Naive thymus-derived CD4-positive, alpha-beta T cell (primary cell): ENCODE results near the gene AFAP1. TPM values are rescaled to one million over a fixed set of nuclear protein-coding genes. Genes with fewer than 3 reads are reported as not detected.

ENCODE experiments used
- ATAC-seq: fragments of 150-1000 bp; cut with Tn5 transposase; 2 replicates; pipeline ENCODE4 v1.10.0; 2021; ENCODE audit warnings: mild to moderate bottlenecking, moderate library complexity
- CTCF ChIA-PET: fragments of 350-600 bp; sonication (Branson Sonifier 250); formaldehyde crosslinking; loops from one replicate; lab custom pipeline; 2021; ENCODE audit warnings: antibody characterized with exemption; lab: Charles Lee
- POLR2A ChIA-PET: fragments of 350-600 bp; sonication (Branson Sonifier 250); formaldehyde crosslinking; loops from one replicate; lab custom pipeline; 2021; ENCODE audit warnings: antibody characterized with exemption, inconsistent platforms; lab: Charles Lee
- DNase-seq, 9 donors: peaks; one replicate each; pipeline versions ENCODE4 v3.0.0 to v3.0.0-alpha.2; 2020 to 2022; ENCODE audit warnings: mixed read lengths in 1 of 9
- H3K27ac ChIP-seq: one replicate; pipeline ENCODE4 v1.7.0; 2013; ENCODE audit warnings: mild to moderate bottlenecking, low read depth, low read length, moderate library complexity
- H3K27me3 ChIP-seq, 2 donors: one replicate each; pipeline ENCODE4 v1.7.0; 2013; ENCODE audit warnings: low read length in 2 of 2, mild to moderate bottlenecking in 2 of 2, moderate library complexity in 2 of 2; ENCODE audit not compliant: control insufficient read depth in 2 of 2, insufficient read depth in 2 of 2
- H3K36me3 ChIP-seq, 3 experiments: 1 replicate in 2 of 3; 2 replicates in 1 of 3; pipeline ENCODE4 v1.7.0; 2013; ENCODE audit warnings: low read length in 3 of 3, mild to moderate bottlenecking in 3 of 3, moderate library complexity in 1 of 3; ENCODE audit not compliant: insufficient read depth in 3 of 3, control insufficient read depth in 2 of 3
- H3K4me1 ChIP-seq, 2 donors: one replicate each; pipeline ENCODE4 v1.7.0; 2013; ENCODE audit warnings: low read length in 2 of 2, mild to moderate bottlenecking in 2 of 2, moderate library complexity in 1 of 2; ENCODE audit not compliant: control insufficient read depth in 2 of 2, insufficient read depth in 2 of 2
- H3K4me3 ChIP-seq: 2 replicates; pipeline ENCODE4 v1.7.0; 2013; ENCODE audit warnings: mild to moderate bottlenecking, low read length
- H3K9me3 ChIP-seq, 3 experiments: 1 replicate in 2 of 3; 2 replicates in 1 of 3; pipeline ENCODE4 v1.7.0; 2013; ENCODE audit warnings: low read length in 3 of 3; ENCODE audit not compliant: control insufficient read depth in 2 of 3
- H3K27ac Mint-ChIP-seq, 9 donors: one replicate each; pipeline ENCODE4 v1.8.0; 2020 to 2022; ENCODE audit warnings: mixed read lengths in 9 of 9, mild to moderate bottlenecking in 8 of 9, moderate library complexity in 5 of 9, inconsistent platforms in 2 of 9
- H3K27me3 Mint-ChIP-seq, 5 donors: one replicate each; pipeline ENCODE4 v1.8.0; 2021 to 2022; ENCODE audit warnings: mixed read lengths in 5 of 5, mild to moderate bottlenecking in 1 of 5
- H3K36me3 Mint-ChIP-seq, 5 donors: one replicate each; pipeline ENCODE4 v1.8.0; 2020 to 2022; ENCODE audit warnings: mixed read lengths in 5 of 5, mild to moderate bottlenecking in 3 of 5, inconsistent platforms in 1 of 5
- H3K4me1 Mint-ChIP-seq, 7 donors: one replicate each; pipeline ENCODE4 v1.8.0; 2020 to 2022; ENCODE audit warnings: mixed read lengths in 7 of 7, mild to moderate bottlenecking in 3 of 7, inconsistent platforms in 1 of 7
- H3K4me3 Mint-ChIP-seq, 10 donors: one replicate each; pipeline ENCODE4 v1.8.0; 2020 to 2022; ENCODE audit warnings: mild to moderate bottlenecking in 10 of 10, mixed read lengths in 10 of 10, moderate library complexity in 6 of 10, inconsistent platforms in 2 of 10
- H3K9me3 Mint-ChIP-seq, 11 donors: one replicate each; pipeline ENCODE4 v1.8.0; 2020 to 2022; ENCODE audit warnings: mixed read lengths in 11 of 11, mild to moderate bottlenecking in 4 of 11, inconsistent platforms in 1 of 11, moderate library complexity in 1 of 11
- intact Hi-C, 2 donors: fragments of 100-400 bp; cut with micrococcal nuclease; formaldehyde crosslinking; loops; one replicate each; pipeline ENCODE4 v1.15.1; 2023
- polyA plus RNA-seq, 2 donors: library from polyadenylated mRNA; unstranded; fragments of 300-500 nt; fragmentation: Illumina TruSeq; gene quantifications; one replicate each; pipeline ENCODE4 v1.2.3, GENCODE V29; 2021
- total RNA-seq, 6 experiments: library from RNA in 5 of 6; stranded (reverse) in 5 of 6; gene quantifications; 1 replicate in 5 of 6; 2 replicates in 1 of 6; pipeline ENCODE4 v1.2.3 and lab custom pipeline; 2021 to 2026

AFAP1 gene
- total and polyA plus RNA-seq, 7 experiments from 2014 or later: 2.2 to 27.2 (median 9.6) TPM

GRCh38 chr4:7756071-7756470, 183.6 kb downstream of the AFAP1 start:
- no peaks in the 10 kb centered on the region for H3K36me3 ChIP-seq
- peaks cover 18 to 22% of the 10 kb centered on the region in 2 donors for H3K4me1 ChIP-seq
- DNase-seq: no peak
- Mint-ChIP-seq H3K4me3 (no peak overlapping the region), H3K36me3 (peaks cover 0 to 7% (median 4%) of the 10 kb centered on the region in 5 donors), H3K4me1 (peaks cover 10 to 40% (median 26%) of the 10 kb centered on the region in 7 donors), H3K27me3 (no peaks in the 10 kb centered on the region), H3K9me3 (peaks cover 0 to 5% (median 0%) of the 10 kb centered on the region in 11 donors), H3K27ac (peak overlapping the region in 1 of 9 donors; percentile 58)
- H3K9me3 ChIP-seq: no peaks in the 10 kb centered on the region
- no peak overlapping the region for H3K27ac ChIP-seq
- no peak for ATAC-seq
- H3K4me3 ChIP-seq: no peak overlapping the region
- H3K27me3 ChIP-seq: no peaks in the 10 kb centered on the region
- CTCF ChIA-PET: no interaction called here
- POLR2A ChIA-PET: interaction anchor here (0.9 kb wide), 1 partner anchor 20 kb away, joined by 3 read pairs; no protein-coding TSS in a partner anchor
- intact Hi-C loops: loop anchor here (5.0 to 10.0 kb wide), 5 partner anchors 39 to 974 kb away; partner anchors contain the start of genes ABLIM2 (in 1 of the 2), ACOX3 (in 1 of the 2), KIAA0232 (in 1 of the 2) and TRMT44 (in 1 of the 2)

DNA sequence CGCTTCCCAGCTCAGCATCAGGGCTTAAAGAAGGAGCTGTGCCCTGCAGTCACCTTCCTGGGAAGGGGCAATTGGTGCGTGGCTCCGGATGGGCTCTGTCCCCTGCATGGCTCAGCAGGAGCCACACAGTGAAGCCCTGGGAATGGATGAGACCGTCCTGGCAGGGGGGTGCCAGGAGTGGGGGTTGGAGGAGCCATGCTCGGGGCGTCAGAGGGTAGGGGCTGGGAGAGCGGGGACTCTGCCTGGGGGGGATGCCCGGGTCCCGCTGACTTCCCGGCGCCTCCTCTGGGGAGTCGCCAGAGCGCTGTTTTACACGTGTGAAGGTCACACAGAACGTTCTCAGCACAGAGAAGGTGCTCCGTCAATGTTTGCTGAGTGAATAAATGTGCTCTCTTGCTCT, 184.1 kb downstream of the AFAP1 start:
- DNase-seq (no peak), ATAC-seq (no peak)
- POLR2A ChIA-PET: interaction anchor here (0.9 kb wide), 1 partner anchor 20 kb away, joined by 3 read pairs; no protein-coding TSS in a partner anchor
- peaks cover 18 to 21% of the 10 kb centered on the region in 2 donors for H3K4me1 ChIP-seq
- no peaks in the 10 kb centered on the region for H3K27me3 ChIP-seq
- H3K4me3 Mint-ChIP-seq: no peak overlapping the region
- no peaks in the 10 kb centered on the region for H3K9me3 ChIP-seq
- no peak overlapping the region for H3K4me3 ChIP-seq
- H3K27ac Mint-ChIP-seq: peak overlapping the region in 1 of 9 donors; percentile 58
- H3K4me1 Mint-ChIP-seq: peaks cover 10 to 43% (median 31%) of the 10 kb centered on the region in 7 donors
- H3K27me3 Mint-ChIP-seq: no peaks in the 10 kb centered on the region
- no peak overlapping the region for H3K27ac ChIP-seq
- peaks cover 0 to 7% (median 0%) of the 10 kb centered on the region in 11 donors for H3K9me3 Mint-ChIP-seq
- intact Hi-C loops: loop anchor here (5.0 to 10.0 kb wide), 5 partner anchors 38 to 973 kb away; partner anchors contain the start of genes ABLIM2 (in 1 of the 2), ACOX3 (in 1 of the 2), KIAA0232 (in 1 of the 2) and TRMT44 (in 1 of the 2)
- CTCF ChIA-PET: no interaction called here
- no peaks in the 10 kb centered on the region for H3K36me3 ChIP-seq
- peaks cover 0 to 7% (median 4%) of the 10 kb centered on the region in 5 donors for H3K36me3 Mint-ChIP-seq

DNA sequence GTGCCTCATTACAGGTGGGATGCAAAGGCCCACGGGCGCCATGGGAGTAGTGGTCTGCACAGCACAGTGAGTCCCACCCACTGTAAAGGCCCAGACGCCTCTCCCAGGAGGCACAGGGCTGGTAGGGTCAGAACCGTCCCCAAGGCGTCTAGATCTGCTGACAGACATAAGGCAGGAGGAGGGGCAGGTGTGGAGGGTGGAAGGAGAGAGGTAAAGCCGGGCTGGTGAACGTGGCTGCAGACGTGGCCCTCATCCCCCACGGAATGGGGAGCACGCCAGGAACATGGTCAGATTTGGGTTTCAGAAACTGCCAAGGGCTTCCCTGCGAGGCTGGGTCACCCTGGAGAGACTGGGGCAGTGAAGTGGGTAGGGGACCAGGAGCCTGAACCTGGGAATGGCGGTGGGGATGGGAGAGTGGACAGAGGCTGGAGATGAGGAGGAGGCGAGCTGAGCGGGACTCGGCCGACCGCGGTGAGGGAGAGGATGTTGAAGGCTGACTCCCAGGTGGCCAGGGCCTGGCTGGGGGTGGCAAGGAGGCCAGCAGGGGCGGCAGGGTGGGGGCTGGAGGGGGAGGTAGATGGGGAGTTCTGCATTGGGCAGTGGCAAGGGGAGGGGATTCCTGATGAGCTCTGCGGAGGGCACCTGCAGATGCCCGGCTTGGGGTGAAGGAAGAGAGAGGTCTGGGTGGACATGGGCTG, 184.9 kb downstream of the AFAP1 start:
- Histone ChIP-seq H3K36me3 (no peaks in the 10 kb centered on the region), H3K27ac (no peak overlapping the region), H3K9me3 (no peaks in the 10 kb centered on the region), H3K4me3 (no peak overlapping the region), H3K27me3 (no peaks in the 10 kb centered on the region), H3K4me1 (peaks cover 10 to 18% of the 10 kb centered on the region in 2 donors)
- CTCF ChIA-PET: no interaction called here
- no peak overlapping the region for H3K4me3 Mint-ChIP-seq
- no peaks in the 10 kb centered on the region for H3K27me3 Mint-ChIP-seq
- peak overlapping the region in 2 of 9 donors; percentile 34 to 37 for H3K27ac Mint-ChIP-seq
- intact Hi-C loops: loop anchor here (5.0 to 10.0 kb wide), 5 partner anchors 37 to 972 kb away; partner anchors contain the start of genes ABLIM2 (in 1 of the 2), ACOX3 (in 1 of the 2), KIAA0232 (in 1 of the 2) and TRMT44 (in 1 of the 2)
- DNase-seq: no peak
- peaks cover 0 to 7% (median 4%) of the 10 kb centered on the region in 5 donors for H3K36me3 Mint-ChIP-seq
- peaks cover 0 to 7% (median 0%) of the 10 kb centered on the region in 11 donors for H3K9me3 Mint-ChIP-seq
- POLR2A ChIA-PET: no interaction called here
- H3K4me1 Mint-ChIP-seq: peaks cover 9 to 42% (median 33%) of the 10 kb centered on the region in 7 donors
- no peak for ATAC-seq

- DNase-seq: no peak
Observed at GRCh38 chr4:7753931-7754465, 185.7 kb downstream of the AFAP1 start.

DNA sequence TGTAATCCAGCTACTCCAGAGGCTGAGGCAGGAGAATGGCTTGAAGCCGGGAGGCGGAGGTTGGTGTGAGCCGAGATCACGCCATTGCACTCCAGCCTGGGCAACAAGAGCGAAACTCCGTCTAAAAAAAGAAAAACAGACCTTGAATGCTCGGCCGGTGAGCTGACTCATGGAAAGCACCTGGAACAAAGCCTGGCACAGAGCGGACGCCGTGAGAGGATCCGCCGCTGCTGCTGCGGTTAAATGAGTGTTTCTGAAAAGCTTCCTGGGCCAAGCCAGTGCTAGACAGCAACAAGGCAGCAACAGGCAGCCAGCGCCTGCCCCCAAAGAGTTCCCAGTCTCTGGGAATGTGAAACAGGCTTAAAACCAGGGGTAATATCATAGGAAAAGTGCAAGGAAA, 186.4 kb downstream of the AFAP1 start:
- CTCF ChIA-PET: no interaction called here
- POLR2A ChIA-PET: no interaction called here
- no peaks in the 10 kb centered on the region for H3K27me3 Mint-ChIP-seq
- ATAC-seq (no peak), DNase-seq (no peak)
- Histone ChIP-seq H3K36me3 (no peaks in the 10 kb centered on the region), H3K4me1 (peaks cover 2 to 13% of the 10 kb centered on the region in 2 donors), H3K27me3 (no peaks in the 10 kb centered on the region), H3K4me3 (no peak overlapping the region), H3K27ac (no peak overlapping the region), H3K9me3 (no peaks in the 10 kb centered on the region)
- H3K4me3 Mint-ChIP-seq: no peak overlapping the region
- peaks cover 0 to 7% (median 0%) of the 10 kb centered on the region in 5 donors for H3K36me3 Mint-ChIP-seq
- H3K27ac Mint-ChIP-seq: peak overlapping the region in 4 of 9 donors; percentile 31 to 80 (median 37)
- intact Hi-C loops: loop anchor here (10.0 kb wide), 2 partner anchors 102 to 692 kb away; partner anchors contain the start of genes ACOX3 (in 1 of the 2) and TRMT44 (in 1 of the 2)
- H3K9me3 Mint-ChIP-seq: peaks cover 0 to 9% (median 0%) of the 10 kb centered on the region in 11 donors
- peaks cover 9 to 43% (median 36%) of the 10 kb centered on the region in 7 donors for H3K4me1 Mint-ChIP-seq

More at GRCh38 chr4:7753931-7754465, 185.7 kb downstream of the AFAP1 start:
- H3K27me3 Mint-ChIP-seq: no peaks in the 10 kb centered on the region
- Histone ChIP-seq H3K36me3 (no peaks in the 10 kb centered on the region), H3K4me1 (peaks cover 9 to 17% of the 10 kb centered on the region in 2 donors), H3K4me3 (no peak overlapping the region), H3K27ac (no peak overlapping the region), H3K27me3 (no peaks in the 10 kb centered on the region), H3K9me3 (no peaks in the 10 kb centered on the region)
- no peak for ATAC-seq
- ChIA-PET POLR2A (no interaction called here), CTCF (no interaction called here)
- H3K4me1 Mint-ChIP-seq: peaks cover 13 to 42% (median 33%) of the 10 kb centered on the region in 7 donors
- intact Hi-C loops: loop anchor here (10.0 kb wide), 2 partner anchors 101 to 691 kb away; partner anchors contain the start of genes ACOX3 (in 1 of the 2) and TRMT44 (in 1 of the 2)
- H3K4me3 Mint-ChIP-seq: peak overlapping the region in 1 of 10 donors; percentile 10
- H3K27ac Mint-ChIP-seq: peak overlapping the region in 5 of 9 donors; percentile 31 to 80 (median 38)
- H3K9me3 Mint-ChIP-seq: peaks cover 0 to 9% (median 0%) of the 10 kb centered on the region in 11 donors
- H3K36me3 Mint-ChIP-seq: peaks cover 0 to 7% (median 0%) of the 10 kb centered on the region in 5 donors

GRCh38 chr4:7752649-7753048, 187.0 kb downstream of the AFAP1 start:
- H3K36me3 ChIP-seq: no peaks in the 10 kb centered on the region
- intact Hi-C loops: loop anchor here (10.0 kb wide), 2 partner anchors 102 to 692 kb away; partner anchors contain the start of genes ACOX3 (in 1 of the 2) and TRMT44 (in 1 of the 2)
- H3K27ac ChIP-seq: no peak overlapping the region
- Mint-ChIP-seq H3K4me1 (peaks cover 8 to 42% (median 32%) of the 10 kb centered on the region in 7 donors), H3K36me3 (peaks cover 0 to 7% (median 0%) of the 10 kb centered on the region in 5 donors), H3K27ac (no peak overlapping the region), H3K9me3 (peaks cover 0 to 9% (median 0%) of the 10 kb centered on the region in 11 donors), H3K4me3 (no peak overlapping the region), H3K27me3 (no peaks in the 10 kb centered on the region)
- H3K4me1 ChIP-seq: peaks cover 0 to 8% of the 10 kb centered on the region in 2 donors
- DNase-seq (no peak), ATAC-seq (no peak)
- H3K4me3 ChIP-seq: no peak overlapping the region
- H3K9me3 ChIP-seq: no peaks in the 10 kb centered on the region
- CTCF ChIA-PET: no interaction called here
- no peaks in the 10 kb centered on the region for H3K27me3 ChIP-seq
- POLR2A ChIA-PET: no interaction called here
